Measurements from ENCODE around the gene DEPDC1B. TPM values are rescaled to one million over a fixed set of nuclear protein-coding genes. Genes with fewer than 3 reads are reported as not detected.
"Not testable (repeated sequence)": the region's sequence is repeated elsewhere in the genome, so short reads cannot be mapped to it uniquely, and the experiment has no call there.

Gene DEPDC1B
- total RNA-seq, 4 donors from 2014 or later = 1.9 to 10.3 (median 5.3) TPM

DNA sequence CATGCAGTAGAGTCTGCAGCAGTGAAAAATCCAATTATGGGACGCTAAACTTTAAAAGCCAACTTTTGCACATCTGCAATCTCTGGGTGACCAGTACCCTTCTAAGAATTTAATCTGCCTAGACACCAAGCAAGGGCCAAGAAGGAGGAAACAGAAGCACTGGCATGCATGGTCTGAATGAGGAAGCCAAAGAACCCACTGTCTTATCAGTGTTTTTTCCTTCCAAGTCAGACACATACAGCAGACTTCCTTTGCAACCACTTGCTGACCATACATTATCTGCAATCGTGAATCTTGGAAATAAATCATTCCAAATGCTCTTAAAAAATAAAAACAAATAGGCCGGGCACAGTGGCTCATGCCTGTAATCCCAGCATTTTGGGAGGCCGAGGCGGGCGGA, 65.9 kb downstream of the DEPDC1B start:
- no peaks in the 10 kb centered on the region for H3K36me3 ChIP-seq
- H3K4me1 ChIP-seq = peaks cover 0 to 19% (median 0%) of the 10 kb centered on the region in 3 donors
- no peak overlapping the region for H3K27ac ChIP-seq
- no peak for TF ChIP-seq POLR2A (IDR thresholded peaks at IDR 0.05)
- TF ChIP-seq, protein P1, sequence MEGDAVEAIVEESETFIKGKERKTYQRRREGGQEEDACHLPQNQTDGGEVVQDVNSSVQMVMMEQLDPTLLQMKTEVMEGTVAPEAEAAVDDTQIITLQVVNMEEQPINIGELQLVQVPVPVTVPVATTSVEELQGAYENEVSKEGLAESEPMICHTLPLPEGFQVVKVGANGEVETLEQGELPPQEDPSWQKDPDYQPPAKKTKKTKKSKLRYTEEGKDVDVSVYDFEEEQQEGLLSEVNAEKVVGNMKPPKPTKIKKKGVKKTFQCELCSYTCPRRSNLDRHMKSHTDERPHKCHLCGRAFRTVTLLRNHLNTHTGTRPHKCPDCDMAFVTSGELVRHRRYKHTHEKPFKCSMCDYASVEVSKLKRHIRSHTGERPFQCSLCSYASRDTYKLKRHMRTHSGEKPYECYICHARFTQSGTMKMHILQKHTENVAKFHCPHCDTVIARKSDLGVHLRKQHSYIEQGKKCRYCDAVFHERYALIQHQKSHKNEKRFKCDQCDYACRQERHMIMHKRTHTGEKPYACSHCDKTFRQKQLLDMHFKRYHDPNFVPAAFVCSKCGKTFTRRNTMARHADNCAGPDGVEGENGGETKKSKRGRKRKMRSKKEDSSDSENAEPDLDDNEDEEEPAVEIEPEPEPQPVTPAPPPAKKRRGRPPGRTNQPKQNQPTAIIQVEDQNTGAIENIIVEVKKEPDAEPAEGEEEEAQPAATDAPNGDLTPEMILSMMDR (IDR thresholded peaks at IDR 0.05) = no peak
- no peaks in the 10 kb centered on the region for H3K27me3 ChIP-seq
- WGBS, 2 donors = 73 to 74% methylated on average over 4 to 6 of the region's 6 CpGs
- no peak overlapping the region for H3K4me3 ChIP-seq
- H3K9me3 ChIP-seq = no peaks in the 10 kb centered on the region
- intact Hi-C loops (cut with DNase I) = no loop called here
- DNase-seq = no peak

DNA sequence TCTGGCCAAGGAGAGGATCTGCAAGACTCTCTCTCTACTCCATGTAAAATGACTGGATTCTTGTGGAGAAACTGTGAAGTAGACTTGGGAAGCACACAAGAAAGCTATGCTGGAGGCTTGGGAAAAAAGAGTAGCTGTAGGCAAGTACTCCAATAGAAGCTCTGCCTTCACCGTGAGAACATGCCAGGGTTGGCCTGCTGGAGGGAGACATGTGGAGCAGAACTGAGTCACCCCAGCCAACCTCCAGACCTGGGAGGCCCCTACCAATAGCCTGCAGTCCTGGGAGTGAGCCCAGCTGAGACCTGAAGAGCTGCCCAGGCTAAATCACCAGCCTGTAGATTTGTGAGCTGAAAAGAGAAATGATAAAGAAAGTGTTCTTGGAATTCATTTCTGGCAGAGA, 66.6 kb downstream of the DEPDC1B start:
- WGBS, 2 donors = 27 to 33% methylated on average over 1 of the region's 1 CpG
- no peaks in the 10 kb centered on the region for H3K27me3 ChIP-seq
- no peaks in the 10 kb centered on the region for H3K9me3 ChIP-seq
- TF ChIP-seq POLR2A (IDR thresholded peaks at IDR 0.05) = no peak
- TF ChIP-seq, protein P1 (IDR thresholded peaks at IDR 0.05) = no peak
- intact Hi-C loops (cut with DNase I) = no loop called here
- H3K4me1 ChIP-seq = peaks cover 0 to 19% (median 0%) of the 10 kb centered on the region in 3 donors
- H3K27ac ChIP-seq = peak overlapping the region in 1 of 4 donors; percentile 22
- H3K36me3 ChIP-seq = no peaks in the 10 kb centered on the region
- no peak for DNase-seq
- H3K4me3 ChIP-seq = no peak overlapping the region

DNA sequence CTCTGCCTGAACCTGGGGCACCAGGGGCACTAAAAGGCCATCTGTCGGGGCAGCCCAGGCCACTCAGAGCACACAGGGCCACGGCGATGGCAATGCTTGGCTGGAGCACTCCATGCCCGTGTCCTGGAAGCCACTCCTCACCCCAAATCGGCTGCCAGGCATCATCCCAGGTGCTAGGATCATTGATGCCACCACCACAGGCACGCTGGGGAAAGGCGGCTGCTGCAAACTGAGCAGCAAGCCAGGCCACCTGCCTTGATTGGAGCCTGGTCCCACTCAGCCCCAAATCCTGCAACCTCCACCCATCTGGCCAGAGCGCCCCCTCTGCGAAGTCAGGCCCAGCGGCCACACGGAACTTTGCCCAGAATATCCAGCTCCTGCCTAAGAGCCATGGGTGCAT, 67.8 kb downstream of the DEPDC1B start:
- no peak for TF ChIP-seq POLR2A (IDR thresholded peaks at IDR 0.05)
- TF ChIP-seq, protein P1 (IDR thresholded peaks at IDR 0.05) = no peak
- Histone ChIP-seq H3K27ac (no peak overlapping the region), H3K27me3 (no peaks in the 10 kb centered on the region), H3K9me3 (no peaks in the 10 kb centered on the region), H3K4me1 (peaks cover 0 to 19% (median 0%) of the 10 kb centered on the region in 3 donors), H3K36me3 (no peaks in the 10 kb centered on the region), H3K4me3 (no peak overlapping the region)
- WGBS, 2 donors = 90 to 100% methylated on average over 2 to 4 of the region's 11 CpGs
- DNase-seq = no peak
- intact Hi-C loops (cut with DNase I) = no loop called here

DNA sequence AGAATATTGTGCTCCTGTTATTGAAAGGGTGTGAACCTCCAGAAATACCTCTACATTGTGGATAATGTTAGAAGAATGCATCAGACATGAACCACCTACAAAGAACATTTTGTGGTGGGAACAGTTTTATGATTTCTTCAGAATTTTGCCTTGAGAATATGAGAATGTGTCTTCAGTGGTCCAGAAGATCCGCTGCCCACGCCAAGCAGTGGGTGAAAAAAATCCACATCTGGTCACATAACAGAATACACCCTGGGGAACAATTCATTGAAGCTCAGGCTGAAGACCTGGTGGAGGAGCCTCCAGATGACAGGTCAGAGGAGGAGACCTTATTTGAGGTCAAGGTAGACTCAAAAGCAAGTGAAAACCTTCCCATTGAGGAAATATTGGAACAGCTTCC, 69.1 kb downstream of the DEPDC1B start:
- 100% methylated on average over 2 of the region's 2 CpGs for WGBS, 2 donors
- intact Hi-C loops (cut with DNase I) = no loop called here
- H3K27ac ChIP-seq = no peak overlapping the region
- H3K36me3 ChIP-seq = no peaks in the 10 kb centered on the region
- no peak for DNase-seq
- no peaks in the 10 kb centered on the region for H3K27me3 ChIP-seq
- peaks cover 0 to 19% (median 0%) of the 10 kb centered on the region in 3 donors for H3K4me1 ChIP-seq
- TF ChIP-seq, protein P1 (IDR thresholded peaks at IDR 0.05) = no peak
- TF ChIP-seq POLR2A (IDR thresholded peaks at IDR 0.05) = no peak
- no peaks in the 10 kb centered on the region for H3K9me3 ChIP-seq
- no peak overlapping the region for H3K4me3 ChIP-seq

DNA sequence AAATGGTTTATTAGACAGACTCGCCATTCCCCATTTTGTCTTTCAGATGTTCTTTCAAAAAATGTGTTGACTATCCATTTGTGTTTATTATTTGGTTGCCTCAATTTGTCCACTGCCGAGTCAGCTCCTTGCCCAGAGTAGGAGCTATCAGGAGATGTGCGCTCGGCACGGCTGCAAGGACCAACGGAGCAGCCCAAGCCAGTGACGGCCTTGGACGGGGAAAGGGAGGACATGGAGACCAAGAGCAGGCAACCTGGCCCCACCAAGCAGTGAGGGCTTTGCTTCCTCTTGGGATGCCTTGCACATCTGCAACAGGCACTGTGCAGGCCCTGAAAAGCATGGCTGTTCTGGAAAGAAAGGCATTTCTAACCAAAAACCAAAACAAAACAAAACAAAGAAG, 69.8 kb downstream of the DEPDC1B start:
- Histone ChIP-seq H3K36me3 (no peaks in the 10 kb centered on the region), H3K9me3 (no peaks in the 10 kb centered on the region), H3K27ac (no peak overlapping the region), H3K4me1 (peaks cover 0 to 19% (median 0%) of the 10 kb centered on the region in 3 donors), H3K4me3 (no peak overlapping the region), H3K27me3 (no peaks in the 10 kb centered on the region)
- intact Hi-C loops (cut with DNase I) = no loop called here
- 67 to 96% methylated on average over 1 to 8 of the region's 8 CpGs for WGBS, 2 donors
- no peak for DNase-seq
- no peak for TF ChIP-seq POLR2A (IDR thresholded peaks at IDR 0.05)
- TF ChIP-seq, protein P1 (IDR thresholded peaks at IDR 0.05) = no peak

DNA sequence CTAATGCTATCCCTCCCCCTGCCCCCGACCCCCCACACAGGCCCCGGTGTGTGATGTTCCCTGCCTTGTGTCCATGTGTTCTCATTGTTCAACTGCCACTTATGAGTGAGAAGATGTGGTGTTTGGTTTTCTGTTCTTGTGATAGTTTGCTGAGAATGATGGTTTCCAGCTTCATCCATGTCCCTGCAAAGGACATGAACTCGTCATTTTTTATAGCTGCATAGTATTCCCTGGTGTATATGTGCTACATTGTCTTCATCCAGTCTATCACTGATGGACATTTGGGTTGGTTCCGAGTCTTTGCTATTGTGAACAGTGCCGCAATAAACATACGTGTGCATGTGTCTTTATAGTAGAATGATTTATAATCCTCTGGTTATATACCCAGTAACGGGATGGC, 75.1 kb downstream of the DEPDC1B start:
- H3K9me3 ChIP-seq; H3K27me3 ChIP-seq; H3K27ac ChIP-seq; H3K4me1 ChIP-seq; DNase-seq; H3K36me3 ChIP-seq; intact Hi-C loops (cut with DNase I); H3K4me3 ChIP-seq: not testable (repeated sequence)
- 96 to 97% methylated on average over 5 to 7 of the region's 7 CpGs for WGBS, 2 donors

DNA sequence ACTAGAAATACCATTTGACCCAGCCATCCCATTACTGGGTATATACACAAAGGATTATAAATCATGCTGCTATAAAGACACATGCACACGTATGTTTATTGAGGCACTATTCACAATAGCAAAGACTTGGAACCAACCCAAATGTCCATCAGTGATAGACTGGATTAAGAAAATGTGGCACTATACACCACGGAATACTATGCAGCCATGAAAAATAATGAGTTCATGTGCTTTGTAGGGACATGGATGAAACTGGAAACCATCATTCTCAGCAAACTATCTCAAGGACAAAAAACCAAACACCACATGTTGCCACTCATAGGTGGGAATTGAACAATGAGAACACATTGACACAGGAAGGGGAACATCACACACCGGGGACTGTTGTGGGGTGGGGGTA, 79.2 kb downstream of the DEPDC1B start:
- H3K36me3 ChIP-seq; H3K27ac ChIP-seq; intact Hi-C loops (cut with DNase I); H3K4me3 ChIP-seq; DNase-seq; H3K27me3 ChIP-seq; H3K9me3 ChIP-seq; H3K4me1 ChIP-seq: not testable (repeated sequence)
- WGBS, 2 donors = 92 to 93% methylated on average over 3 of the region's 3 CpGs

Data from esophagus squamous epithelium (tissue), 5 donors.